ENCODE data around the gene SRM.

GRCh38 chr1:11030865-11031264 is 29.0 kb downstream of the SRM start:
- TF ChIP-seq FOXM1 (IDR thresholded peaks at IDR 0.05; ENCODE audit: borderline replicate concordance, low read depth) (no peak), MAX (IDR thresholded peaks at IDR 0.05) (no peak), EP300 (IDR thresholded peaks at IDR 0.05; ENCODE audit: borderline replicate concordance) (no peak), CREB1 (IDR thresholded peaks at IDR 0.05; ENCODE audit: low read depth) (no peak), NFIC (IDR thresholded peaks at IDR 0.05) (no peak), TAF1 (IDR thresholded peaks at IDR 0.05; ENCODE audit: low read depth) (no peak), CEBPB (IDR thresholded peaks at IDR 0.05) (no peak), TEAD4 (IDR thresholded peaks at IDR 0.05) (no peak), TCF12 (IDR thresholded peaks at IDR 0.05; ENCODE audit: low read depth) (no peak)

Data from Ishikawa (cell line).